HCEC 1CT (cell line): ENCODE results near the gene FGFRL1.

ENCODE experiments used
- DNase-seq: peaks from one replicate; pipeline ENCODE4 v3.0.0-alpha.2; 2017

Gene FGFRL1

GRCh38 chr4:1009542-1010394 lies 1.7 kb upstream of the FGFRL1 start:
- peak; percentile 32 for DNase-seq

GRCh38 chr4:1010395-1011021 lies 918 bp upstream of the FGFRL1 start:
- DNase-seq, result peak; percentile 83

- DNase-seq, result no peak
Observed at GRCh38 chr4:1011666-1012033, 224 bp downstream of the FGFRL1 start.

DNA sequence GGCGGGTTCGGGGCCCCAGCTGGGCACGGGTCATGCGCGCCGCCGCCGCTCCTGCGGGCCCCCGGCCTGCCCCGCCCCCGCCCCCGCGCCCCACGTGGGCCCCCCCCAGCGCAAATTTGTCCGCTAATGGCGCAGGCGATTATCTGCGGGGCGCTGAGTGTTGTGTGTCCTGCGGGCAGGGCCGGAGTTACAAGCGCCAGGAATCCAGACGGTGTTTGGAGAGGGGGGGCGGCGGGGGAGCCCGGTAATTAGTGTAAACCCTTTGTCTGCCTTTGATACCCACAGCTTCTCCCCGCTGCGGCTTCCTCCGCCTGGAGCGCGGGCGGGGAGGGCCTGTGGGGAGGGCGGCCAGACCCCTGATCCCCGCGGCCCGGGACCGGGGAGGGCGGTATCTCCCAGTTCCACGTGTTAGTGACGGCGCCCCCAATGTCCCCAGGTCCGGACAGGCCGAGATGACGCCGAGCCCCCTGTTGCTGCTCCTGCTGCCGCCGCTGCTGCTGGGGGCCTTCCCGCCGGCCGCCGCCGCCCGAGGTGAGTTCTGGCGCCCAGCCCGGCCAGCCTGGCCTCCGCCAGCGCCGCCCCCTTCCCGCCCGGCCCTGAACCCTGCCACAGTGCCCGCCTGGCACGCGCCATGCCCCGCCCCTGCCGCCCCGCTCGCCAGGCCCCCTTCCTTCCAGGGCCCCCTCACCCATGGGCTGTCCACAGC lies 761 bp downstream of the FGFRL1 start:
- no peak for DNase-seq

DNA sequence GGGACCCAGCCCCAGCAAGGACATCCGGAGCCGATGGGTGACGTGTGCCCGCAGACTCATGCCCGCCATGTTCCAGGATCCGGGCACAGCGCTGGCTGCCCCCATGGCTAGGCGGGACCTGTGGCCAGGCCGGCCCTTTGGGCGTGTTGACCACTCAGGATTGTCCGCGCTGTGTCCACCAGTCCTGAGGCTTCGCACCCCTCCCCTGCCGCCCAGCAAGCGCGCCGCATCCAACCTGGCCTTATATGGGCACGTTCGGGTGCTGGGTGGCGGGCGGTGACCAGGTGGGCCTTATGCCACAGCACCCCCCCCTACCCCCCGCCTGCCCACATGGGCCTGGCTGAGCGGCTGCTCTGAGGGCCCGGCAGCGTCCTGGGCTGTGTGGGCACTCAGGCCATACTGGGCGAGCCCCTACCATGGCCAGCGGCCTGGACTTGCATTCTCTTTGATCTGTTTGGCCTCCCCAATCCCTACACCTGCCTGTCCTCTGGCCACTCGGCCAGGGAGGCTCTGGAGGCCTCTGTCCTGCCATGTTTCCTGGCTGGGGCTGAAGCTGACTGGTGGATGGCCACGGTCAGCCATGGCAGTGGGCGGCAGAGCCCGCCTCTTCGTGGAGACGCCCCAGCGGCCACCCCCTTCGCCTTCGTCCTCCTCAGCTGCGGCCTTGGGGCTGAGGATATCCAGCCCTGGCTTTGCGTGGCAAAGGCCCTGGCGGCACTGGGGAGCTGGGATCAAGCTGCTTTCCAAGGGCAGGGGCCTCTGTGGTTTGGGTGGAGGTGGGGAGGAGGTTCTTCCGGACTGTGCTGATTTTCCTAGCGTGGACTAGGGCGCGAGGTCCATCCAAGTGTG lies 2.0 kb downstream of the FGFRL1 start:
- no peak for DNase-seq

- DNase-seq, result no peak
Observed at GRCh38 chr4:1014291-1015167, 3.1 kb downstream of the FGFRL1 start.

DNA sequence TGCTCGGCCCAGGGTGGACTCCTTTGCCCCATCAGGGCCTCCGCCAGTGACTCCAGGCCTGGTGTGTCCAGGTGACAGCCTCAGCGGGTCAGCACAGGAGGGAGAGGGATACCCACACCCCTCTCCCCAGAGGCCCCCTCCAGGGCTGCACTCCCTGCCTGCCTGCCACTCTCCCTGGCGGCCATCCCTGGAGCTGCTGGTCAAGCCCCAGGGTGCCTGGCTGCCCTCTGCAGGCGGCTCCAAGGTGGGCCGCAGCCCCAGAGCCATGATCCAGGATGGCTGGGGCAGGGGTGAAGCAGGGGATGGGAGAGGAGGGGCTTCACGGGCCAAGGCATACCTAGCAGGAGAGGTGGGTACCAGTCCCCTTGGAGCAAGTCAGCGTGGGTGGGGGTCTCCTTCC lies 3.8 kb downstream of the FGFRL1 start:
- DNase-seq, result no peak

DNA sequence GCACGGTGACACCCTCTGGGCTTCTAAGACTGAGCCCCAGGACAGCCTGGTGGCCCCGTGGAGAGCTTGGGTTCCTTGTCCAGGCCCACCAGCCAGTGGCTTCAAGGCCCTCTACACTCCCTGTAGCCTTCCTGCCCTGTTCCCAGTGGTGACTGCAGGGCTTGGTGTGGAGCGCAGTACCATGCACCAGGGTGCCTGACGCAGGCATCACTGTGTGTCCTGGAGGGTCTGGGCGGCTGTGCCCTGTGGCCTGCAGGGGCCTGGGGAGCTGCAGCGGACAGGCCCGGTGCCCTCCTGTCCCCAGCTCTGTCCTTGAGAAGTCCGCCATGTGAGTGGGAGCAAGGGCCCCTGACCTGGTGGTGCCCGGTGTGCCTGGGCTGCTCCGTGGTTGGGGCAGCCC lies 4.3 kb downstream of the FGFRL1 start:
- DNase-seq, result no peak

GRCh38 chr4:1017211-1017610 lies 5.8 kb downstream of the FGFRL1 start:
- DNase-seq, result no peak

GRCh38 chr4:1017706-1018105 lies 6.3 kb downstream of the FGFRL1 start:
- no peak for DNase-seq

DNA sequence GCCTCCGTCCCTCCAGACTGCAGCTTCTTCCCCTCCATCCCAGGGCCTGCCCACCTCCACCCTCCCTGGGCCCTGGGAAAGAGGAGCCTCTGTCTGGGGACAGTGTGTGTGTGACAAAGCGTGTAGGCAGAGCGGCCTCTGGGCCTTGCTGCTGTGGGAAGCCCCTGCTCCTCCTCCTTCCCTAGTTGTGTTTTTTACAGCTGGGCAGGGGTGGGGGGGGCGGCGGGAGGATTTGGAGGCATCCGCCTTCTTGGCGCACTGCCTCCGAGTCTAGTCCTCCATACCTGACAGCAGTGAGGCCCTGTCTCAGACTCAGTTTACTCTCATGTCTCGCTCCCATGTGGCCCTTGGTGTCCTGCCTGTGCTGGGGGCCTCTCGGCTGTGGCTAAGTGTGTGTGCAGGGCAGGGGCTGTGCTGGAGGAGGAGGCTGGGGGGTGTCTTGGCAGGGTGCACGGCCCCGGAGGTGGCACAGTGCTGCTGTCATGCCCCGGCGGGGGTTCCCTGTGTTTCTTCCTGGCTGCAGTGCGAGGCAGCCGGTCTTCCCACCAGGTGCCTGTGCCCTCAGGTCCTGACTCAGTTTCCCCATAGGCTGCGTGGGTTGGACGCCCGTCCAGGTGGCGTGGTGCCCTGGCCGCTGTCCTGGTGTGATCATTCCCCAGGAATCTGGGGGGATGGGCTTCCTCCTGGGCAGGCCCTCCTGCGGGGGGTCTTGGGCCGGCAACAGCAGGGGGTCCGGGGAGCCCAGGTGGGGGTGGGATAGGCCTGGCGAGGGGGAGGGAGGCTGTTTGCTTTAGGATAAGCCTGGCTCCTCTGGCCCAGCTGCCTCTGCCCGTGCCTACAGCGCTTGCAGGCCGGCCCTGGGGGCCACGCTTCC lies 7.0 kb downstream of the FGFRL1 start:
- no peak for DNase-seq

- DNase-seq, result no peak
Observed at GRCh38 chr4:1019320-1019719, 7.9 kb downstream of the FGFRL1 start.

- DNase-seq, result no peak
Observed at GRCh38 chr4:1019729-1020470, 8.5 kb downstream of the FGFRL1 start.

- no peak for DNase-seq
Observed at GRCh38 chr4:1021386-1022050, 10.1 kb downstream of the FGFRL1 start.

DNA sequence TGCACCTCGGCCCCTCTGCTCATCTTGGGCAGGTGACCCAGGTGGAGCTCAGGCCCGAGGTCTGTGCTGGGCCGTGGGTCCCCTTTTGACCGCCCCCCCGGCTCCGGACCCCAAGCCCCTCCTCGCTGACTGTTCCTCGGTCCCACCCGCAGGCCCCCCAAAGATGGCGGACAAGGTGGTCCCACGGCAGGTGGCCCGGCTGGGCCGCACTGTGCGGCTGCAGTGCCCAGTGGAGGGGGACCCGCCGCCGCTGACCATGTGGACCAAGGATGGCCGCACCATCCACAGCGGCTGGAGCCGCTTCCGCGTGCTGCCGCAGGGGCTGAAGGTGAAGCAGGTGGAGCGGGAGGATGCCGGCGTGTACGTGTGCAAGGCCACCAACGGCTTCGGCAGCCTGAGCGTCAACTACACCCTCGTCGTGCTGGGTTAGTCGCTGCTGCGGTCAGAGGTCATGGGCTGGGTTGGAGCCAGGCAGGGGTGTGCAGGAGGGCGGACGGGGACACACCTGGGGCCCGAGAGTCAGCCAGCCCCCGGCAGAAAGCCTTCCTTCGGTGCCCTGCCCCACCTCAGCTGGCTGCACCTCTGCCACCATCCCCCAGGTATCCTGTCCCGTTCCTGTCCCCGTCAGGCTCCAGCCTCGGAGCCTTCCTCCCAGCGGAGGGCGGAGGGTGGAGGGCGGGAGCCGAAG lies 10.8 kb downstream of the FGFRL1 start:
- no peak for DNase-seq

DNA sequence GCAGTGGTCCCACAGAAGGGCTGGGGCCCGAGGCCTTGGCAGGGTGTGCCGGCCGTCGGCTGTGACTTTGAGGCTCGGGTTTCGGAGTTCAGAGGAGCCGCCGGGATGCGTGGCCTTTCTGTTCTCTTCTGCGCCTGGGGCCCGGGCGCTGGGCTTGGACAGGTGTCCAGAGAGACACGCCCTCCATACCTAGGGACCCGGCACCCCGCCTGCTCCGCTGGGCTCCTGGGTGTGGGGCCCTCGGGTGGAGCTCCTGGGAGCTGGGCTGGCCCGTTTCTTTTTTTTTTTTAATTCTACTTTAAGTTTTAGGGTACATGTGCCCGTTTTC lies 11.3 kb downstream of the FGFRL1 start:
- DNase-seq, result no peak

DNA sequence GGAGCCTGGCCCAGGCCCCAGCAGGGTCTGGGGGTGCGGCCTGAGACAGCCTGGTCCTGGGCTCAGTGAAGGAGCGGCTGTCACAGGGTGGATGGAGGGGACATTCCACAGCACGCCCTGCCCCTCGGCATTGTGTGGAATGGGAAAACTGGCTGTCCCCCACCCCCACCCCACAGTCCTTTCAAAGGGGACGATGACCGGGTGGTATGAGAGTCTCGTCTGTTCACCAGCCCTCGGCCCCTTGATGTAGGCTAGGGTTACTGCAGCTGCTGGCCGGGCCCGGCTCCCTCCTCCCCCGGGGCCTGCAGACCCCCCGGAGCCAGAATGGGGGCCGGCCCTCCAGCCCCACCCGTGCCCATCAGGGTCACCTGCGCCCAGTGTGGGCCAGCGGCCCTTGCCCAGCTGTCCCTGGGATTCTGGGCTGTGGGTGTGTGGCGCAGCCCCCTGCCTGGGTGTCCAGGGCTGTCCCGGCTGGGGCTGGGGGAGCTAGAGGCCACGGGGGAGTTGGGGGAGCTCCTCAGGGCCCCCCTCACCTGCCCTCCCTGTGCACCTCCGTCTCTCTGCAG lies 11.7 kb downstream of the FGFRL1 start:
- DNase-seq, result no peak

DNA sequence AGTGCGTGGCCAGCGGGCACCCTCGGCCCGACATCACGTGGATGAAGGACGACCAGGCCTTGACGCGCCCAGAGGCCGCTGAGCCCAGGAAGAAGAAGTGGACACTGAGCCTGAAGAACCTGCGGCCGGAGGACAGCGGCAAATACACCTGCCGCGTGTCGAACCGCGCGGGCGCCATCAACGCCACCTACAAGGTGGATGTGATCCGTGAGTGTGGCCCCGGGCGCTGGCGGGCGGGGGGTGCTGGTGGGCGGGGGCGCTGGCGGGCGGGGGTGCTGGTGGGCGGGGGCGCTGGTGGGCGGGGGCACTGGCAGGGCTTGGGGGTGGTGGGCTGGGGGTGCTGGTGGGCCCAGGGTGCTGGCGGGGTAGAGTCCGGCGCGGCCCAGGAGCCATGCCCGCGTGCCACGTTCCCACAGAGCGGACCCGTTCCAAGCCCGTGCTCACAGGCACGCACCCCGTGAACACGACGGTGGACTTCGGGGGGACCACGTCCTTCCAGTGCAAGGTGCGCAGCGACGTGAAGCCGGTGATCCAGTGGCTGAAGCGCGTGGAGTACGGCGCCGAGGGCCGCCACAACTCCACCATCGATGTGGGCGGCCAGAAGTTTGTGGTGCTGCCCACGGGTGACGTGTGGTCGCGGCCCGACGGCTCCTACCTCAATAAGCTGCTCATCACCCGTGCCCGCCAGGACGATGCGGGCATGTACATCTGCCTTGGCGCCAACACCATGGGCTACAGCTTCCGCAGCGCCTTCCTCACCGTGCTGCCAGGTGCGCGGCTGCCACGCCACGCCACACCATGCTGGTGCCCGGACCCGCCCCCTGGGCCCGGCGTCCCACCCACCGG lies 12.7 kb downstream of the FGFRL1 start:
- no peak for DNase-seq
